Midbrain (tissue), 1 donor: ENCODE results near the gene SLC26A5.
"Not testable (repeated sequence)": the region's sequence is repeated elsewhere in the genome, so short reads cannot be mapped to it uniquely, and the experiment has no call there.

Experiments used
- DNase-seq: peaks from one replicate; lab custom pipeline; 2025; lab: John Stamatoyannopoulos, UW

SLC26A5 gene

GRCh38 chr7:103399687-103400086, 46.3 kb downstream of the SLC26A5 start:
- DNase-seq: not testable (repeated sequence)

GRCh38 chr7:103398483-103399127, 47.4 kb downstream of the SLC26A5 start:
- no peak for DNase-seq

GRCh38 chr7:103396471-103396870, 49.5 kb downstream of the SLC26A5 start:
- no peak for DNase-seq

GRCh38 chr7:103395071-103395470, 50.9 kb downstream of the SLC26A5 start:
- no peak for DNase-seq

- no peak for DNase-seq
Observed at GRCh38 chr7:103394566-103394965, 51.4 kb downstream of the SLC26A5 start.

- DNase-seq: no peak
Observed at GRCh38 chr7:103391976-103392375, 54.0 kb downstream of the SLC26A5 start.

GRCh38 chr7:103391150-103391549, 54.9 kb downstream of the SLC26A5 start:
- DNase-seq: no peak

- DNase-seq: no peak
Observed at GRCh38 chr7:103389263-103389662, 56.7 kb downstream of the SLC26A5 start.

- DNase-seq: no peak
Observed at GRCh38 chr7:103388469-103389140, 57.4 kb downstream of the SLC26A5 start.

GRCh38 chr7:103387242-103387641, 58.8 kb downstream of the SLC26A5 start:
- DNase-seq: no peak

GRCh38 chr7:103382032-103382402, 64.0 kb downstream of the SLC26A5 start:
- no peak for DNase-seq

- no peak for DNase-seq
Observed at GRCh38 chr7:103381280-103382031, 64.6 kb downstream of the SLC26A5 start.

GRCh38 chr7:103380395-103381191, 65.4 kb downstream of the SLC26A5 start:
- DNase-seq: no peak

GRCh38 chr7:103379270-103379975, 66.6 kb downstream of the SLC26A5 start:
- DNase-seq: no peak

- DNase-seq: no peak
Observed at GRCh38 chr7:103373866-103374643, 72.0 kb downstream of the SLC26A5 start.

- no peak for DNase-seq
Observed at GRCh38 chr7:103369432-103369831, 76.6 kb downstream of the SLC26A5 start.

- no peak for DNase-seq
Observed at GRCh38 chr7:103349805-103350204, 96.2 kb downstream of the SLC26A5 start.

- DNase-seq: no peak
Observed at GRCh38 chr7:103348959-103349358, 97.0 kb downstream of the SLC26A5 start.

- DNase-seq: no peak
Observed at GRCh38 chr7:103348452-103348851, 97.6 kb downstream of the SLC26A5 start.

- peak; percentile 92 for DNase-seq
Observed at GRCh38 chr7:103347507-103348267, 98.3 kb downstream of the SLC26A5 start, which contains the start of gene PSMC2. Gene PSMC2, plus strand, starts transcription at chr7:103347643. Its CDS starts 69 bp downstream, at chr7:103347712.
